IPS DF 6.9 (cell line): ENCODE results near the gene FAM193A.
"Not testable (repeated sequence)": the region's sequence is repeated elsewhere in the genome, so short reads cannot be mapped to it uniquely, and the experiment has no call there.

ENCODE experiments used
- DNase-seq: peaks from one replicate; pipeline ENCODE4 v3.0.0-alpha.2; 2013; ENCODE audit warnings: low read depth, low spot score
- H3K27ac ChIP-seq: one replicate; pipeline ENCODE4 v1.5.1; 2013; ENCODE audit warnings: low read length, control low read depth
- H3K27me3 ChIP-seq: 2 replicates; pipeline ENCODE4 v1.6.1; 2013; ENCODE audit warnings: mild to moderate bottlenecking, low read length; ENCODE audit not compliant: control insufficient read depth, insufficient read depth
- H3K36me3 ChIP-seq: 2 replicates; pipeline ENCODE4 v1.6.1; 2013; ENCODE audit warnings: low read length; ENCODE audit not compliant: control insufficient read depth, insufficient read depth
- H3K4me1 ChIP-seq: 2 replicates; pipeline ENCODE4 v1.6.1; 2013; ENCODE audit warnings: low read length; ENCODE audit not compliant: control insufficient read depth, insufficient read depth
- H3K4me3 ChIP-seq: 2 replicates; pipeline ENCODE4 v1.5.1; 2013; ENCODE audit warnings: mild to moderate bottlenecking, low read length
- H3K9me3 ChIP-seq: 2 replicates; pipeline ENCODE4 v1.6.1; 2013; ENCODE audit warnings: low read length, inconsistent platforms; ENCODE audit not compliant: control insufficient read depth, insufficient read depth
- WGBS: extraction: QIAGEN DNeasy Blood & Tissue Kit; methylation state at CpG from one replicate; pipeline ENCODE4 v1.1.7; 2013; ENCODE audit warnings: mixed read lengths, missing lambda C conversion rate; ENCODE audit not compliant: insufficient read length, insufficient coverage; 5-methylcytosine and 5-hydroxymethylcytosine counted together

FAM193A gene

DNA sequence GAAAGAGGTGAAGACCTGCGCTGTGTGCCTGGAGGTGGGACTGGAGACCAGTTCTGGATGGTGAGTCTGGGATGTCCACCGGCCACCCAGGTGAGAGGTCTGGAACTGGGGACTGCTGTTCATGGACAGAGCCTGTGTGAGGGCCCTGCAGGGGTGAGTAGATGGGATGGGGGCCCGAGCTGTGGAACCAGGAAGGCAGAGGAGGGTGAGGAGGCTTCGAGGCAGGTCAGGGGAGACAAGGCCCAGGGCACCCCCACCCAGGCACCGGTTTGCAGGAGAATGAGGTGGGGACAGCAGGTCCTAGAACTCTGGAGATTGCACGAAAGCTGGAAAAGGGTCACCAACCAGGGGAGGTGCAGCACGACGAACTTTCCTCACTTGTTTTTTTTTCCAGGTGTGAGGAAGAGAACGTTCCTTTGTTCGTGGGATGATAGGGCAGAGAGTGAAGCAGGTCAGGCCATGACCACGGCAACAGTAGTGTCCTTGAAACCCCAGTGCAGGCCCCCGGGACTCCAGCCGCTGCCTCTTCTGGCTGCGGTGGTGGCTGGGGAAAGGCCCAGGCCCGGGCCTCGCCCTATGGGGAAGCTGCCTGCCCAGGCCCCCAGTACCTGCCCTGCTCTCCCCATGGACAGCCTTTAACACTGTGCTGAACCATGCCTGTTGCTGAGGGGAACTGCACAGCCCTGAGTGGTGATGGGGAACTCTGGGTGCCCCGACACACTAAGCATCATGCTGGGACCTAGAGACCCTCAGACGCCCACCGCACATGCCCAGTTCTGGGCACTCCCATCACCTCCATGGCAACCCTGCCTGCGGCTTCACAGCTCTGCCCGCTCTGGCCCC is 196.8 kb downstream of the FAM193A start:
- H3K9me3 ChIP-seq, result no peaks in the 10 kb centered on the region
- H3K4me3 ChIP-seq, result no peak overlapping the region
- no peak for DNase-seq
- H3K27ac ChIP-seq, result no peak overlapping the region
- no CpG with 5 or more reads among the region's 21 CpGs for WGBS
- peaks cover 8% of the 10 kb centered on the region for H3K36me3 ChIP-seq
- H3K27me3 ChIP-seq, result no peaks in the 10 kb centered on the region
- no peaks in the 10 kb centered on the region for H3K4me1 ChIP-seq

- H3K4me1 ChIP-seq, result no peaks in the 10 kb centered on the region
- H3K4me3 ChIP-seq, result no peak overlapping the region
- H3K27ac ChIP-seq, result no peak overlapping the region
- H3K27me3 ChIP-seq, result no peaks in the 10 kb centered on the region
- no peaks in the 10 kb centered on the region for H3K9me3 ChIP-seq
- DNase-seq, result no peak
- peaks cover 8% of the 10 kb centered on the region for H3K36me3 ChIP-seq
- WGBS, result no CpG with 5 or more reads among the region's 2 CpGs
Observed at GRCh38 chr4:2733844-2734574, 197.6 kb downstream of the FAM193A start.

DNA sequence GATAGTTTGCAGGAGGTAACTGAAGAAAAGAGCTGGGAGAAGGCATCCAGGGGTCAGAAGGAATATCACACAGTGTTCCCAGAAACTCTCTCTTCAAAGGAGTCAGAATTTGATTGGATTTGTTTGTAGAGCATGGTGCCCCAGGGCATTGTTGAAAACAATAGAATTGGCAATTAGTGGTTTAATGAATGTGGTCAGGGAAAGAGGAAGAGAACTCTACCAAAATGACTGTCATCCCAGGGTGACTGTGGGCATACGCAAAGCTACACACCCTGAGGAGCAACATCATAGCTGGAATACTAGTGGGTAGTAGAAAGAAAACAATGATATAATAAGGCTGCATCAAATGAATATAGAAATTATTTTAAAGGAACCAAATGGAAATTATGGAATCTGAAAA is 198.2 kb downstream of the FAM193A start:
- Histone ChIP-seq H3K4me3 (no peak overlapping the region), H3K27me3 (no peaks in the 10 kb centered on the region), H3K36me3 (peaks cover 8% of the 10 kb centered on the region), H3K27ac (no peak overlapping the region), H3K9me3 (no peaks in the 10 kb centered on the region), H3K4me1 (no peaks in the 10 kb centered on the region)
- WGBS, result no CpG with 5 or more reads among the region's 1 CpG
- DNase-seq, result no peak

GRCh38 chr4:2735869-2736268 is 199.4 kb downstream of the FAM193A start:
- H3K36me3 ChIP-seq, result peaks cover 8% of the 10 kb centered on the region
- no peak overlapping the region for H3K4me3 ChIP-seq
- no peak overlapping the region for H3K27ac ChIP-seq
- DNase-seq, result no peak
- no peaks in the 10 kb centered on the region for H3K27me3 ChIP-seq
- H3K4me1 ChIP-seq, result no peaks in the 10 kb centered on the region
- no peaks in the 10 kb centered on the region for H3K9me3 ChIP-seq

- WGBS, result no CpG with 5 or more reads among the region's 2 CpGs
Observed at GRCh38 chr4:2738296-2738695, 201.8 kb downstream of the FAM193A start.

DNA sequence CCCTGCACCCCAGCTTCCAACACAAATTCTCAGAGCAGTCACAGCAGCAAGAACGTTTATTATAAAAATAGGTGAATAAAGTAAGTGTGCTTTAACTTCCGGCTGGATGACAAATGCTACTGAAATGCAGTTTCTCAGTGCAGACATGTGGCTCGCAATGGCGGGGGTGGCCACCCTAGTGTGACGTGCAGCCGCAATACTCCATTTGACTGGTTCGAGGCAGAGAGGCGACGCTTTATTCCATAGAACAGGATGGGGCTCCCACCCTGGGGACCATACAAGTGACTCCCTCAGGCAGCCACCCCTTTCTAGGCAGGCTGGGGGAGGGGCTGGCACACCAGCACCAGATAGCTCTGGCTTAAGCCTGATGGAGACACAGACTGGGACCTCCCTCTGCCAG is 205.2 kb downstream of the FAM193A start:
- WGBS, result no CpG with 5 or more reads among the region's 9 CpGs
- Histone ChIP-seq H3K27ac (no peak overlapping the region), H3K9me3 (no peaks in the 10 kb centered on the region), H3K4me3 (no peak overlapping the region), H3K4me1 (no peaks in the 10 kb centered on the region; the same call in 1 of the 2 replicates), H3K36me3 (peaks cover 12% of the 10 kb centered on the region), H3K27me3 (no peaks in the 10 kb centered on the region)
- DNase-seq, result no peak

More at GRCh38 chr4:2738296-2738695, 201.8 kb downstream of the FAM193A start:
- H3K27me3 ChIP-seq, H3K27ac ChIP-seq, H3K4me3 ChIP-seq, DNase-seq, H3K4me1 ChIP-seq, H3K9me3 ChIP-seq, H3K36me3 ChIP-seq: not testable (repeated sequence)

DNA sequence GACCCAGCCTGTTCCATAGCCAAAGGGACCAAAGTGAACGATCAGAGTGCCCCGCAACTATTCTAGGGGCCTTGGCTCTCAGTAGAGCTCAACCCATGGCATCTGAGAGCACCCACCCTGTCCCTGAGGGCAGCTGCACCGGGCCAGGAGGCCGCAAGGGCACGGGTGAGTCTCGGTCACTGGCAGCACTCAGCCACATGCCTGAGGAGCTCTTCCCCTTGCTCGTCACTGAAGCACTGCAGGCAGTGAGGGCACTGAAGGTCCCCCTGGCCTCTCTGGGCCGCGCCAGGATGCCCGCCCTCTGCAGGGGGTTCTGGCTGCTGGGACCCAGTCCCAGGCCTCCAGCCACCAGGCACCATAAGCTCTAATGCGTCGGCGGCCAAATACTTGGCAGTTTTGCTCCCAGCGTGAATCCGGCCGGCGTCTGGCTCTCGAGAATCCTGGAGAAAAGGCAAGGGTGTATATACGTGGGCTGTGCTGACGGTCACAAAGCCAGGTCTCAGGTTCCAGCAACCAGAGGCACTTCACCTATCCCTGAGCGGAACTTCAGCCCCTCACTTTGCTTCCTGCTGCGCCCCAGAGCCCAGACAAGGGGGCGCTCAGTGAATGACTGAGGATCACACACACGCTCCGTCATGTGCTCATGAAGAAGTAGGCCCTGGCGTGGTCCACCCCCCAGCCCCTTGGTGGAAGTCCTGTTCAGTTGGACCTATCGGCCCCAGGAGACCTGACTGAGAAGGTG is 205.8 kb downstream of the FAM193A start:
- H3K27me3 ChIP-seq, result no peaks in the 10 kb centered on the region
- WGBS, result no CpG with 5 or more reads among the region's 27 CpGs
- no peak overlapping the region for H3K27ac ChIP-seq
- H3K36me3 ChIP-seq, result peaks cover 18% of the 10 kb centered on the region
- no peaks in the 10 kb centered on the region for H3K9me3 ChIP-seq
- no peaks in the 10 kb centered on the region; the same call in 1 of the 2 replicates for H3K4me1 ChIP-seq
- no peak for DNase-seq
- H3K4me3 ChIP-seq, result no peak overlapping the region

GRCh38 chr4:2742823-2743517 is 206.5 kb downstream of the FAM193A start:
- H3K4me1 ChIP-seq, result no peaks in the 10 kb centered on the region; the same call in 1 of the 2 replicates
- no peaks in the 10 kb centered on the region for H3K9me3 ChIP-seq
- H3K36me3 ChIP-seq, result peaks cover 23% of the 10 kb centered on the region
- H3K4me3 ChIP-seq, result no peak overlapping the region
- WGBS, result no CpG with 5 or more reads among the region's 6 CpGs
- no peak for DNase-seq
- no peaks in the 10 kb centered on the region for H3K27me3 ChIP-seq
- no peak overlapping the region for H3K27ac ChIP-seq

DNA sequence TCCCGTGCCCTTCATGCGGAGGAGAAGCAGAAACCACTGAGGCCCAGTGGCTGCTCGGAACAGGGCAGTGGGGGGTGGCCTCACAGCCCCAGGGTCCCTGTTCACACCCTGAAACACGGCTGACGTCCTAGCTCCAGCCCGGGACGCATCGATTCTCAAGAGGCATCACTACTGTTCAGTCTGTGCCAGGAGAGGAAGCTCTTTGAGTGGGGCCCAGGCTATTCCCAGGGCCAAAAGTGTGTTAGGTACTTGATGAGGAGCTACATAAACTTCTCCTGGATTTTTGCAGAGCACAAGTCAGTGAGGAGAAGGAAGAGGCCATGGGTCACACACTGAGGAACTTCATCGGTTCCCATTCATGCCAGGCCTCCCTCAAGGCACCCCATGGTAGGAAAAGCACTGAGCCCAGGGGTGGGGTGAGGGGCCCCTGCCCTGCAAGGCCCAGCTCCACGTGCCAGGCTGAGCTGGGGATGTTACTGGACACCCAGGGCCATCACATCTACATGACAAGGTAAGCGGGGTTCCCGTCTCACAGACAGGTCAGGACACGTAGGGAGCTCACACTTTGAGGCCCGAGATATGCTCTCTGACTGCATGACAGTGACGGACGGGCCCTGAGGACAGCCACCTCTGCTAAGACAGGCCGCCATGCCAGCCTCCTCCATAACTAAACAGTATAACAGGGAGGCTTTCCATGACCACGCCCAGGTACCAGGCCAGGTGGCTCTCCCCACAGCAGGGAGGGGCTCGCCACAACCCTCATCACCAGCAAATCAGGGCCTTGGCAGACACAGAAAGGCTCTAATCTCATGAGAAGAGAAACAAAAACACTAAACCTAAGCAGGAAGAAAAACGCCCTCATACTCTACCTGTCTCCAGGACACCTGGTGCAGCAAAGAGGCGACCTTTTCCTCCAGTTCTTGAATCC is 207.3 kb downstream of the FAM193A start:
- no CpG with 5 or more reads among the region's 21 CpGs for WGBS
- Histone ChIP-seq H3K9me3 (no peaks in the 10 kb centered on the region), H3K27ac (no peak overlapping the region), H3K27me3 (no peaks in the 10 kb centered on the region), H3K4me1 (no peaks in the 10 kb centered on the region; the same call in 1 of the 2 replicates), H3K4me3 (no peak overlapping the region), H3K36me3 (peaks cover 23% of the 10 kb centered on the region)
- no peak for DNase-seq
